B cell (primary cell): ENCODE results near the gene MARVELD1. TPM values are rescaled to one million over a fixed set of nuclear protein-coding genes. Genes with fewer than 3 reads are reported as not detected.

Source experiments
- ATAC-seq: fragments of 200-7000 bp; cut with Tn5 transposase; one replicate; pipeline ENCODE4 v1.10.0; 2021; ENCODE audit warnings: low read depth, mild to moderate bottlenecking, moderate number of reproducible peaks, moderate library complexity
- CTCF ChIA-PET: fragments of 350-600 bp; sonication (Branson Sonifier 250); formaldehyde crosslinking; loops from one replicate; lab custom pipeline; 2021; ENCODE audit warnings: antibody characterized with exemption, inconsistent platforms; lab: Charles Lee
- POLR2A ChIA-PET: fragments of 350-600 bp; sonication (Branson Sonifier 250); formaldehyde crosslinking; loops from one replicate; lab custom pipeline; 2021; ENCODE audit warnings: antibody characterized with exemption; lab: Charles Lee
- DNase-seq: peaks from one replicate; pipeline ENCODE4 v3.0.0; 2013
- H2AFZ ChIP-seq: 2 replicates; pipeline ENCODE4 v1.6.1; 2012; ENCODE audit warnings: mild to moderate bottlenecking, low read depth, low read length; ENCODE audit not compliant: insufficient read depth, poor library complexity, severe bottlenecking
- H3K27ac ChIP-seq, 2 donors: 1 replicate in 1 of 2; 2 replicates in 1 of 2; pipeline ENCODE4 v1.5.1; 2012 to 2013; ENCODE audit warnings: low read length in 2 of 2, mild to moderate bottlenecking in 2 of 2, moderate library complexity in 1 of 2
- H3K27me3 ChIP-seq, 4 experiments: fragments of 200-600 bp in 1 of 4; sonication (generic) in 1 of 4; replicated peaks in 1 of 4; 1 replicate in 2 of 4; 2 replicates in 2 of 4; pipeline versions ENCODE4 v1.6.1 to v1.7.0; 2013 to 2016; ENCODE audit warnings: low read length in 3 of 4, mild to moderate bottlenecking in 2 of 4, mixed read lengths in 1 of 4, moderate library complexity in 1 of 4; ENCODE audit not compliant: insufficient read depth in 4 of 4, control insufficient read depth in 3 of 4; ENCODE audit errors: control extremely low read depth in 1 of 4
- H3K36me3 ChIP-seq, 2 experiments: replicated peaks in 1 of 2; 1 replicate in 1 of 2; 2 replicates in 1 of 2; pipeline versions ENCODE4 v1.6.1 to v1.7.1; 2013; ENCODE audit warnings: low read length in 1 of 2; ENCODE audit not compliant: insufficient read depth in 2 of 2, control insufficient read depth in 1 of 2; ENCODE audit errors: control extremely low read depth in 1 of 2, extremely low read depth in 1 of 2
- H3K4me1 ChIP-seq, 2 donors: fragments of 200-600 bp in 1 of 2; sonication (generic) in 1 of 2; 1 replicate in 1 of 2; 2 replicates in 1 of 2; pipeline versions ENCODE4 v1.5.1 to v1.6.1; 2013 to 2017; ENCODE audit warnings: low read length in 2 of 2; ENCODE audit not compliant: control insufficient read depth in 2 of 2, insufficient read depth in 2 of 2
- H3K4me2 ChIP-seq: replicated peaks from 2 replicates; pipeline ENCODE3; 2012; ENCODE audit warnings: mild to moderate bottlenecking, low read depth, low read length; ENCODE audit not compliant: poor library complexity, severe bottlenecking
- H3K4me3 ChIP-seq, 5 experiments: fragments of 200-600 bp in 1 of 5; sonication (generic) in 1 of 5; 1 replicate in 3 of 5; 2 replicates in 2 of 5; pipeline versions ENCODE4 v1.5.1 to v1.7.0; 2011 to 2016; ENCODE audit warnings: low read length in 4 of 5, mild to moderate bottlenecking in 4 of 5, low read depth in 2 of 5, control low read depth in 1 of 5, moderate library complexity in 1 of 5; ENCODE audit not compliant: insufficient read depth in 1 of 5; ENCODE audit errors: control extremely low read depth in 1 of 5, extremely low read depth in 1 of 5
- H3K79me2 ChIP-seq: fragments of 200-600 bp; sonication (generic); one replicate; pipeline ENCODE4 v1.6.0; 2016; ENCODE audit warnings: low read length; ENCODE audit not compliant: control insufficient read depth, insufficient read depth
- H3K9ac ChIP-seq: fragments of 200-600 bp; sonication (generic); 2 replicates; pipeline ENCODE4 v1.6.1; 2017; ENCODE audit warnings: mild to moderate bottlenecking, low read length, moderate library complexity
- H3K9me3 ChIP-seq, 3 donors: one replicate each; pipeline versions ENCODE4 v1.6.1 to v1.7.1; 2013; ENCODE audit warnings: low read length in 2 of 3; ENCODE audit not compliant: control insufficient read depth in 2 of 3, insufficient read depth in 1 of 3; ENCODE audit errors: control extremely low read depth in 1 of 3
- H4K20me1 ChIP-seq: 2 replicates; pipeline ENCODE4 v1.6.0; 2012; ENCODE audit warnings: mild to moderate bottlenecking, low read length; ENCODE audit not compliant: insufficient read depth, control insufficient read depth, poor library complexity, severe bottlenecking
- H3K27ac Mint-ChIP-seq: one replicate; pipeline ENCODE4 v1.8.0; 2021; ENCODE audit warnings: mixed read lengths
- H3K27me3 Mint-ChIP-seq: one replicate; pipeline ENCODE4 v1.8.0; 2021; ENCODE audit warnings: mixed read lengths
- H3K4me1 Mint-ChIP-seq: one replicate; pipeline ENCODE4 v1.8.0; 2021; ENCODE audit warnings: mixed read lengths
- H3K4me3 Mint-ChIP-seq: one replicate; pipeline ENCODE4 v1.8.0; 2021; ENCODE audit warnings: mixed read lengths
- H3K9me3 Mint-ChIP-seq: one replicate; pipeline ENCODE4 v1.8.0; 2022; ENCODE audit warnings: mixed read lengths; ENCODE audit not compliant: insufficient read depth
- CTCF ChIP-seq: fragments of 200-600 bp; IDR thresholded peaks from one replicate; pipeline ENCODE4 v1.8.0; 2022; ENCODE audit warnings: antibody characterized with exemption, mild to moderate bottlenecking
- EZH2 ChIP-seq: IDR thresholded peaks from 2 replicates; pipeline ENCODE4 v1.6.1; 2012; ENCODE audit warnings: borderline replicate concordance, low read depth, mild to moderate bottlenecking, moderate library complexity, low read length; ENCODE audit not compliant: insufficient read depth, poor library complexity, severe bottlenecking
- WGBS: methylation state at CpG from one replicate; pipeline ENCODE4 v1.1.5; 2013; ENCODE audit warnings: missing lambda C conversion rate; ENCODE audit not compliant: insufficient coverage; 5-methylcytosine and 5-hydroxymethylcytosine counted together
- intact Hi-C: fragments of 100-400 bp; cut with micrococcal nuclease; formaldehyde crosslinking; loops from one replicate; pipeline ENCODE4 v1.10.0; 2022
- polyA plus RNA-seq: library from polyadenylated mRNA; depleted of rRNA; stranded (reverse); fragments of >200 nt; gene quantifications from 2 replicates; pipeline ENCODE4 v1.2.3, GENCODE V29; 2012
- total RNA-seq, 2 donors: library from RNA; stranded (reverse); fragments of 120-200 nt in 1 of 2; gene quantifications; 1 replicate in 1 of 2; 2 replicates in 1 of 2; pipeline versions ENCODE4 v1.2.3 to v1.2.4, GENCODE V29; 2013 to 2022

MARVELD1 gene
- total and polyA plus RNA-seq, 2 donors (not counting 1 experiment from before 2014, with no cell fraction given): 0.45 to 0.54 TPM

DNA sequence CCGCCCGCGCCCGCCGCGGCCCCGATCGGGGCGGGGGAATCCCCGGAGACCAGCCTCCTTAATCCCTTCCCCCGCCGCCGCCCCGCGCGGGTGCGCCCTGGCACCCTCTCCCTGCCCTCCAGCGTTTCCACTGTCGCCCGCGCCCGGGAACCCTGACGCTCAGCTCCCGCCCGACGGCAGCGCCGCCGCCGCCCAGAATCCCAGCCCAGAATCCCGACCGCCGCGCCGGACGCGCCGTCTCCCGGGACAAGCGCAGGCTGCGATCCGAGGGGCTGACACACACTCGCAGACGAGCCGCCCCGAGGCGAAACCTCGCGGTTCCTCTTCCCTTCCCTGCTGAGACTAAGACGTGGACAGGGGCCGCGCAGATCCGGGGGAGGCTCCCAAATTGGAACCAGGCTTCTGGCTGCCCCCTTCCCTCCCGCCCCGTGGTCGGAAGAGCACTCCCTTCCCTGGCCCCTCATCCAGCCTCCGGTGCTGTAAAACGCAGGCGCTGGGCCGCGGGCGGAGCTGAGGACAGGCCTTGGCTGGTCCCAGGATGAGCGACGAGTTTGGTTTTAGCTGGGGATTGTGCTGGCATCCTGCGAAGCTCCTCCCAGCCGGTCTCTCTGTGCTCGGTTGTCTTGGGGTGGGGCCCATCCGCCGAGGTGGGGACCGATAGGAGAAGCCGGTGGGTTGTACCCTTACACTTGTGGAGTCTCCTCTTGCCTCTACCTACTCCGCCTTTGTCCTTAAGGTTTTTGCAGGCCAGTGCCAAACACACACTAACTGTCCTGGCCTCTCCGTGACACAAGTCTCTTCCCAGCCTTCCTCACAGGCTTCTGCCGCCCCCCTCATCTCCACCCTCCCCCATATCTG, 1.1 kb downstream of the MARVELD1 start:
- TF ChIP-seq EZH2 (no peak), CTCF (no peak)
- H3K36me3 ChIP-seq: no peaks in the 10 kb centered on the region
- no peaks in the 10 kb centered on the region for H3K9me3 ChIP-seq
- peak overlapping the region; percentile 50 for H3K27ac Mint-ChIP-seq
- peaks cover 20% of the 10 kb centered on the region for H3K4me1 Mint-ChIP-seq
- no peaks in the 10 kb centered on the region for H4K20me1 ChIP-seq
- H3K27ac ChIP-seq: no peak overlapping the region
- H3K79me2 ChIP-seq: no peaks in the 10 kb centered on the region
- H3K27me3 ChIP-seq: peaks cover 0 to 30% (median 11%) of the 10 kb centered on the region in 4 experiments
- H3K27me3 Mint-ChIP-seq: peaks cover 21% of the 10 kb centered on the region
- ATAC-seq (peak; percentile 56), DNase-seq (no peak)
- H3K9ac ChIP-seq: peak overlapping the region; percentile 73
- H3K9me3 Mint-ChIP-seq: no peaks in the 10 kb centered on the region
- POLR2A ChIA-PET: interaction anchor here (0.6 to 1.0 kb wide), 2 partner anchors 28 to 36 kb away, joined by 3 read pairs; partner anchors contain the start of gene AVPI1
- peaks cover 12 to 18% of the 10 kb centered on the region in 2 donors for H3K4me1 ChIP-seq
- CTCF ChIA-PET: interaction anchor here (0.9 to 2.4 kb wide), 9 partner anchors 9 to 49 kb away, joined by 3 to 9 read pairs (median 5); partner anchors contain the start of gene ZFYVE27
- intact Hi-C loops: loop anchor here (1.0 kb wide), 2 partner anchors 17 to 27 kb away; partner anchors contain the start of gene AVPI1
- peak overlapping the region; percentile 89 for H2AFZ ChIP-seq
- 5% methylated on average over 74 of the region's 74 CpGs for WGBS
- peak overlapping the region; percentile 95 for H3K4me2 ChIP-seq
- H3K4me3 ChIP-seq: peak overlapping the region in 4 of 5 experiments; percentile 45 to 67 (median 60)
- peak overlapping the region; percentile 100 for H3K4me3 Mint-ChIP-seq
